ENCODE data around the gene ARFGEF2. TPM values are rescaled to one million over a fixed set of nuclear protein-coding genes. Genes with fewer than 3 reads are reported as not detected.

Gene ARFGEF2
- total and polyA plus RNA-seq, 2 donors from 2014 or later = 7.4 to 36.9 TPM

DNA sequence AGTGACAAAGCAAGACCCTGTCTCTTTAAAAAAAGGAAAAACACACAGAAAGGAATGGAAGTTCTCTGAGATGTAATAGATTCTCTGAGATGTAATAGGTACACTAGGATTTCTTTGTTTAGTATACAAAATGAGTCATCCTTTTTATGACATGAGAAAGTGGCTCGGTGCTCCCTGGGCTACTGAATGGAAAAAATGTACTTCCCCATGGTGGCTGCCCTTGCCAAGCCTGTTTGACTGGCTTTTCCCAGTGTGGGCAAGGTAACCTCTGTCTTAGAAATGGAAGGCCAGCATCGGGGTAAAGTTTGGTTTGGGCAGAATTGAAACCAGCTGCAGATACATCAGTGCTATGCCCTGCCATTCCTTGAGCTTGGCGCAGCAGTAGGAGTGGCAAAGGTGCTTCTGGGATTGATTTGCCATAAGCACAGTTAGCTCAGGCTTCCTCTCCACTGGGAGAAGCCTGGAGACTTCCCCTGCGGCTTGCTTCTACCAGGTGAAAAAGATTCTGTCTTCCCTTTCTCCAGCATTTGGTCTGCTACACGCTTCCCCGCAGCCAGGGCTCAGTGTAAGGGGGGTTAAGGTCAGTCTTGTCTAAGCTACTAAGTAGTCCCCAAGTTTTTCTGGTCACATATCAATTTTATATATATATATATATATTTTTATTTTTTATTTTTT, 24.5 kb downstream of the ARFGEF2 start:
- H3K4me1 ChIP-seq (ENCODE audit: control insufficient read depth in 2 of 3, insufficient read depth in 2 of 3, low read depth in 1 of 3, low read length in 3 of 3) = peaks cover 0 to 5% (median 0%) of the 10 kb centered on the region in 3 donors
- H3K4me3 ChIP-seq (ENCODE audit: low read length in 3 of 3) = no peak overlapping the region
- TF ChIP-seq, protein P1, sequence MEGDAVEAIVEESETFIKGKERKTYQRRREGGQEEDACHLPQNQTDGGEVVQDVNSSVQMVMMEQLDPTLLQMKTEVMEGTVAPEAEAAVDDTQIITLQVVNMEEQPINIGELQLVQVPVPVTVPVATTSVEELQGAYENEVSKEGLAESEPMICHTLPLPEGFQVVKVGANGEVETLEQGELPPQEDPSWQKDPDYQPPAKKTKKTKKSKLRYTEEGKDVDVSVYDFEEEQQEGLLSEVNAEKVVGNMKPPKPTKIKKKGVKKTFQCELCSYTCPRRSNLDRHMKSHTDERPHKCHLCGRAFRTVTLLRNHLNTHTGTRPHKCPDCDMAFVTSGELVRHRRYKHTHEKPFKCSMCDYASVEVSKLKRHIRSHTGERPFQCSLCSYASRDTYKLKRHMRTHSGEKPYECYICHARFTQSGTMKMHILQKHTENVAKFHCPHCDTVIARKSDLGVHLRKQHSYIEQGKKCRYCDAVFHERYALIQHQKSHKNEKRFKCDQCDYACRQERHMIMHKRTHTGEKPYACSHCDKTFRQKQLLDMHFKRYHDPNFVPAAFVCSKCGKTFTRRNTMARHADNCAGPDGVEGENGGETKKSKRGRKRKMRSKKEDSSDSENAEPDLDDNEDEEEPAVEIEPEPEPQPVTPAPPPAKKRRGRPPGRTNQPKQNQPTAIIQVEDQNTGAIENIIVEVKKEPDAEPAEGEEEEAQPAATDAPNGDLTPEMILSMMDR (IDR thresholded peaks at IDR 0.05; ENCODE audit: borderline replicate concordance, extremely low read depth, insufficient read depth) = no peak
- peaks cover 0 to 33% (median 19%) of the 10 kb centered on the region in 3 donors for H3K36me3 ChIP-seq (ENCODE audit: control insufficient read depth in 2 of 3, insufficient read depth in 3 of 3, low read length in 3 of 3)
- H3K9me3 ChIP-seq (ENCODE audit: control insufficient read depth in 2 of 3, insufficient read depth in 1 of 3, low read length in 3 of 3) = no peaks in the 10 kb centered on the region
- H3K27ac ChIP-seq (ENCODE audit: low read depth in 2 of 2, low read length in 2 of 2) = no peak overlapping the region
- no peak overlapping the region for H3K9ac ChIP-seq (ENCODE audit: low read length in 3 of 3)
- intact Hi-C loops (cut with DNase I) = no loop called here
- DNase-seq = peak in 4 of 5 donors; percentile 27 to 57 (median 44)
- H3K27me3 ChIP-seq (ENCODE audit: control insufficient read depth, insufficient read depth, low read length) = no peaks in the 10 kb centered on the region
- FAIRE-seq = no peak

DNA sequence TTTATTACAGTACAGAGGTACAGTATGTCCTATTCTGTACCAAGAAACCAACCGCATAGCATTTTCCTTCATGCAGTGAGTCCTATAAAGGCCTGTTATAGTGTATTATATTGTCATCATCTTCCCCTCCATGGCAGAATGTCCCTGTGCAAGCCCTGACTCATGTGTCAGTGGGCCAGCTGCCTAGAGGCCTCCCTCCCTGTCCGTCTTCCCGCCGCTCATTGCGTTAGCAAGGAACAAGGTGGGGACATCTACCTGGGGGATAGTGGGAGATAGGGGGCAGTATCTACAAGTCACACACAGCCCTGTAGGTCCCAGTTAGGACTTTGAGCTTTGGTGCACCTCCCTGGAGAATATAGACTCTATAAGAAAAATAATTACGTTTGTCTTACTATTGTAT, 27.1 kb downstream of the ARFGEF2 start:
- Histone ChIP-seq H3K27me3 (ENCODE audit: control insufficient read depth, insufficient read depth, low read length) (no peaks in the 10 kb centered on the region), H3K4me1 (ENCODE audit: control insufficient read depth in 2 of 3, insufficient read depth in 2 of 3, low read depth in 1 of 3, low read length in 3 of 3) (peaks cover 0 to 5% (median 0%) of the 10 kb centered on the region in 3 donors), H3K9ac (ENCODE audit: low read length in 3 of 3) (no peak overlapping the region), H3K9me3 (ENCODE audit: control insufficient read depth in 2 of 3, insufficient read depth in 1 of 3, low read length in 3 of 3) (no peaks in the 10 kb centered on the region), H3K36me3 (ENCODE audit: control insufficient read depth in 2 of 3, insufficient read depth in 3 of 3, low read length in 3 of 3) (peaks cover 2 to 43% (median 32%) of the 10 kb centered on the region in 3 donors), H3K27ac (ENCODE audit: low read depth in 2 of 2, low read length in 2 of 2) (no peak overlapping the region), H3K4me3 (ENCODE audit: low read length in 3 of 3) (no peak overlapping the region)
- FAIRE-seq = no peak
- TF ChIP-seq, protein P1 (IDR thresholded peaks at IDR 0.05; ENCODE audit: borderline replicate concordance, extremely low read depth, insufficient read depth) = no peak
- no peak for DNase-seq
- intact Hi-C loops (cut with DNase I) = no loop called here

DNA sequence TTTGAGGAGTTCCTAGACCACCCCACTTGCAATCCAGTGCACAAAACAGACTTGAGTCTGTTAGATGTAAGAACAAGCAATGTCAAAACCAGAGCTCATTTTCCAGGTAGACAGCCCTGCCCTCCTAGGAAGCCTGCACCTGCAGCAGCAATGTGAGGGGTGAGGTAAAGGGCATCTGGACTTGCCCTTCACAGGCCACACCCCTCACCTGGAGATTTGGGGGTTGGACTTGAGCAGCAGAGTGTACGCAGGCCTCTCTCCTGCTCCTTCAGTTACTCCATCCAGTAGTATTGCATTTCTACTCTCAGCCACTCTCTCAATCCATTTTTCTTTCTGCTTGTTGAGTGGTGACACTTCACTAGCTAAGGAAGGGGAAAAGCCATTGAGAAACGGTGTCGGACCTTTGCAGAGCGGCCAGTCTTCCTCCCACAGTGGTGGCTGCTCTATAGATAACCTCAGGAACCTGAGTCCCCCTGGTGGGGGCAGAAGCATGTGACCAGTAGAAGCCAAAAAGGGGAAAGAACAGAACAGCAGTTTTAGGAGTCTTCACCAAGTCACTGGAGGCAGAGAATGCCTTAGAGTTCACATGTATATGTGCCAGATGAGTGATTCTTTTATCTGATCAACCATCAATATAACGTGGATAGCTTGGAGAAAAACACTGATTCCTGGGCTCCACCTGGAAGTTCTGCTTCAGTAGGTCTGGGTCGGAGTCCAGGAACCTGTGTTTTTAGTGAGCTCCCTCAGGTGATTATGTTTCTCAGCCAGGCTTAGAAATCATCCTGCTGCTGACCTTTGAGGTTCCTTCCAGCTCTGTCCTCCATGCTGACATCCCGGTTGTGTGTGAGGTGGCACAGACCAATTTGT, 28.0 kb downstream of the ARFGEF2 start:
- TF ChIP-seq, protein P1 (IDR thresholded peaks at IDR 0.05; ENCODE audit: borderline replicate concordance, extremely low read depth, insufficient read depth) = no peak
- H3K9me3 ChIP-seq (ENCODE audit: control insufficient read depth in 2 of 3, insufficient read depth in 1 of 3, low read length in 3 of 3) = no peaks in the 10 kb centered on the region
- peaks cover 6 to 51% (median 37%) of the 10 kb centered on the region in 3 donors for H3K36me3 ChIP-seq (ENCODE audit: control insufficient read depth in 2 of 3, insufficient read depth in 3 of 3, low read length in 3 of 3)
- peaks cover 0 to 5% (median 0%) of the 10 kb centered on the region in 3 donors for H3K4me1 ChIP-seq (ENCODE audit: control insufficient read depth in 2 of 3, insufficient read depth in 2 of 3, low read depth in 1 of 3, low read length in 3 of 3)
- FAIRE-seq = no peak
- no peak overlapping the region for H3K9ac ChIP-seq (ENCODE audit: low read length in 3 of 3)
- intact Hi-C loops (cut with DNase I) = no loop called here
- H3K27ac ChIP-seq (ENCODE audit: low read depth in 2 of 2, low read length in 2 of 2) = peak overlapping the region in 1 of 2 donors; percentile 6
- no peak overlapping the region for H3K4me3 ChIP-seq (ENCODE audit: low read length in 3 of 3)
- no peaks in the 10 kb centered on the region for H3K27me3 ChIP-seq (ENCODE audit: control insufficient read depth, insufficient read depth, low read length)
- peak in 1 of 5 donors; percentile 19 for DNase-seq
